Cerebellar nuclear complex (tissue), 1 donor: Measurements from ENCODE around the gene ZNF618.

ENCODE experiments used
- DNase-seq, 2 experiments: peaks; one replicate each; lab custom pipeline; 2025; lab: John Stamatoyannopoulos, UW

ZNF618 gene

GRCh38 chr9:113934167-113934828 lies 58.2 kb downstream of the ZNF618 start:
- DNase-seq: no peak

GRCh38 chr9:113934829-113935676 lies 58.9 kb downstream of the ZNF618 start:
- DNase-seq: no peak

GRCh38 chr9:113935677-113936380 lies 59.7 kb downstream of the ZNF618 start:
- no peak for DNase-seq

GRCh38 chr9:113940077-113940476 lies 64.0 kb downstream of the ZNF618 start:
- no peak for DNase-seq

GRCh38 chr9:113941056-113941455 lies 64.9 kb downstream of the ZNF618 start:
- DNase-seq: no peak

- DNase-seq: no peak
Measured at GRCh38 chr9:113941526-113941925, 65.4 kb downstream of the ZNF618 start.

GRCh38 chr9:113943112-113944009 lies 67.3 kb downstream of the ZNF618 start:
- no peak for DNase-seq

- DNase-seq: no peak
Measured at GRCh38 chr9:113945784-113946183, 69.7 kb downstream of the ZNF618 start.

- DNase-seq: no peak
Measured at GRCh38 chr9:113946496-113947115, 70.5 kb downstream of the ZNF618 start.

GRCh38 chr9:113947941-113948340 lies 71.8 kb downstream of the ZNF618 start:
- no peak for DNase-seq

- DNase-seq: no peak
Measured at GRCh38 chr9:113948891-113949570, 72.9 kb downstream of the ZNF618 start.

GRCh38 chr9:113949571-113950078 lies 73.5 kb downstream of the ZNF618 start:
- DNase-seq: no peak

- no peak for DNase-seq
Measured at GRCh38 chr9:113950195-113951031, 74.3 kb downstream of the ZNF618 start.

- DNase-seq: no peak
Measured at GRCh38 chr9:113951032-113951372, 74.9 kb downstream of the ZNF618 start.

- no peak for DNase-seq
Measured at GRCh38 chr9:113952676-113953075, 76.6 kb downstream of the ZNF618 start.

GRCh38 chr9:113953531-113953930 lies 77.4 kb downstream of the ZNF618 start:
- DNase-seq: no peak

GRCh38 chr9:113954591-113954990 lies 78.5 kb downstream of the ZNF618 start:
- no peak for DNase-seq

GRCh38 chr9:113955076-113955752 lies 79.1 kb downstream of the ZNF618 start:
- no peak for DNase-seq

- DNase-seq: no peak
Measured at GRCh38 chr9:113956901-113957300, 80.8 kb downstream of the ZNF618 start.
